Skin of body (tissue), 2 donors: ENCODE measurements around the gene TMEM225B. TPM values are rescaled to one million over a fixed set of nuclear protein-coding genes. Genes with fewer than 3 reads are reported as not detected.
A peak's percentile ranks its signal among the peaks of the same experiment; 100 is the strongest.
"Not testable (repeated sequence)": the region's sequence is repeated elsewhere in the genome, so short reads cannot be mapped to it uniquely, and the experiment has no call there.

Source experiments
- DNase-seq: peaks from one replicate; lab custom pipeline; 2025; lab: John Stamatoyannopoulos, UW
- total RNA-seq: library from RNA; depleted of rRNA; stranded (reverse); fragments of >200 nt; gene quantifications from one replicate; pipeline ENCODE4 v1.2.3, GENCODE V29; 2014

The TMEM225B gene
- total RNA-seq, 1 donor from 2014 or later = 0.89 TPM

GRCh38 chr7:99579281-99579955 lies 18.6 kb upstream of the TMEM225B start:
- DNase-seq = no peak

- peak; percentile 27 for DNase-seq
Measured at GRCh38 chr7:99579956-99580777, 17.9 kb upstream of the TMEM225B start.

- not testable (repeated sequence) for DNase-seq
Measured at GRCh38 chr7:99580778-99581332, 17.2 kb upstream of the TMEM225B start.

- DNase-seq = no peak
Measured at GRCh38 chr7:99588868-99589267, 9.2 kb upstream of the TMEM225B start.

GRCh38 chr7:99594948-99595745 lies 2.9 kb upstream of the TMEM225B start:
- DNase-seq = no peak

GRCh38 chr7:99596408-99596955 lies 1.6 kb upstream of the TMEM225B start:
- no peak for DNase-seq

- no peak for DNase-seq
Measured at GRCh38 chr7:99599836-99600235, 1.8 kb downstream of the TMEM225B start.

- DNase-seq = no peak
Measured at GRCh38 chr7:99601656-99602310, 3.7 kb downstream of the TMEM225B start.

GRCh38 chr7:99605527-99605926 lies 7.5 kb downstream of the TMEM225B start:
- DNase-seq = no peak

GRCh38 chr7:99606531-99606930 lies 8.5 kb downstream of the TMEM225B start:
- DNase-seq = no peak

- DNase-seq = no peak
Measured at GRCh38 chr7:99607548-99607947, 9.5 kb downstream of the TMEM225B start.

- DNase-seq = no peak
Measured at GRCh38 chr7:99614495-99614894, 16.4 kb downstream of the TMEM225B start.

GRCh38 chr7:99615989-99616358 lies 17.9 kb downstream of the TMEM225B start:
- no peak for DNase-seq

GRCh38 chr7:99616359-99617191 lies 18.5 kb downstream of the TMEM225B start, which contains the start of gene ZSCAN25:
Gene ZSCAN25 (plus strand): TSS chr7:99616946. CDS start chr7:99619607, 2,661 bp downstream.
- DNase-seq = peak; percentile 91

- DNase-seq = no peak
Measured at GRCh38 chr7:99617192-99617781, 19.2 kb downstream of the TMEM225B start.

- no peak for DNase-seq
Measured at GRCh38 chr7:99618726-99619125, 20.7 kb downstream of the TMEM225B start.

- no peak for DNase-seq
Measured at GRCh38 chr7:99619571-99620130, 21.6 kb downstream of the TMEM225B start.

- DNase-seq = no peak
Measured at GRCh38 chr7:99621271-99621670, 23.2 kb downstream of the TMEM225B start.

GRCh38 chr7:99622596-99622995 lies 24.5 kb downstream of the TMEM225B start:
- DNase-seq = no peak
